Activated CD4-positive, CD25-positive, alpha-beta regulatory T cell treated with anti-CD3 and anti-CD28 coated beads, Interleukin-2, amount 50 U/mL, for 16 hours (primary cell): ENCODE measurements around the gene ANXA8L1.
"Not testable (repeated sequence)": the region's sequence is repeated elsewhere in the genome, so short reads cannot be mapped to it uniquely, and the experiment has no call there.

Experiments
- DNase-seq: peaks from one replicate; pipeline ENCODE4 v3.0.0-alpha.2; 2020; ENCODE audit warnings: low read depth, low spot score

Gene ANXA8L1

GRCh38 chr10:46375406-46375805 is at the start of gene ANXA8L1:
ANXA8L1 (plus strand) TSS chr10:46375776; CDS start chr10:46375852, 76 bp downstream.
- DNase-seq, result not testable (repeated sequence)

GRCh38 chr10:46326066-46326465 is 49.5 kb upstream of the ANXA8L1 start:
- DNase-seq, result no peak

GRCh38 chr10:46326971-46327370 is 48.6 kb upstream of the ANXA8L1 start:
- no peak for DNase-seq

- DNase-seq, result no peak
Observed at GRCh38 chr10:46327685-46328084, 47.9 kb upstream of the ANXA8L1 start.

GRCh38 chr10:46328853-46329689 is 46.5 kb upstream of the ANXA8L1 start:
- DNase-seq, result no peak

- no peak for DNase-seq
Observed at GRCh38 chr10:46329690-46330016, 45.9 kb upstream of the ANXA8L1 start.

- DNase-seq, result no peak
Observed at GRCh38 chr10:46330894-46331293, 44.7 kb upstream of the ANXA8L1 start.

GRCh38 chr10:46365484-46365883 is 10.1 kb upstream of the ANXA8L1 start:
- DNase-seq, result not testable (repeated sequence)

GRCh38 chr10:46367209-46367608 is 8.4 kb upstream of the ANXA8L1 start:
- not testable (repeated sequence) for DNase-seq

GRCh38 chr10:46367666-46368240 is 7.8 kb upstream of the ANXA8L1 start:
- not testable (repeated sequence) for DNase-seq

GRCh38 chr10:46368956-46369355 is 6.6 kb upstream of the ANXA8L1 start:
- DNase-seq, result not testable (repeated sequence)

GRCh38 chr10:46374410-46374809 is 1.2 kb upstream of the ANXA8L1 start:
- not testable (repeated sequence) for DNase-seq

GRCh38 chr10:46377022-46377421 is 1.4 kb downstream of the ANXA8L1 start:
- DNase-seq, result not testable (repeated sequence)

GRCh38 chr10:46377651-46378050 is 2.1 kb downstream of the ANXA8L1 start:
- DNase-seq, result not testable (repeated sequence)

GRCh38 chr10:46378108-46378507 is 2.5 kb downstream of the ANXA8L1 start:
- DNase-seq, result not testable (repeated sequence)

- DNase-seq, result not testable (repeated sequence)
Observed at GRCh38 chr10:46379233-46379848, 3.8 kb downstream of the ANXA8L1 start.

- not testable (repeated sequence) for DNase-seq
Observed at GRCh38 chr10:46385858-46386257, 10.3 kb downstream of the ANXA8L1 start.

GRCh38 chr10:46386694-46387093 is 11.1 kb downstream of the ANXA8L1 start:
- DNase-seq, result not testable (repeated sequence)

- not testable (repeated sequence) for DNase-seq
Observed at GRCh38 chr10:46387309-46387902, 11.8 kb downstream of the ANXA8L1 start.

- not testable (repeated sequence) for DNase-seq
Observed at GRCh38 chr10:46391422-46391821, 15.8 kb downstream of the ANXA8L1 start.

GRCh38 chr10:46396441-46397279 is 21.1 kb downstream of the ANXA8L1 start:
- not testable (repeated sequence) for DNase-seq
